Left colon (tissue), 2 donors: ENCODE results near the gene ABCD4. TPM values are rescaled to one million over a fixed set of nuclear protein-coding genes. Genes with fewer than 3 reads are reported as not detected.

Experiments
- ATAC-seq: fragments of 200-7000 bp; cut with Tn5 transposase; one replicate; pipeline ENCODE4 v1.9.1; 2020; ENCODE audit warnings: mild to moderate bottlenecking, moderate library complexity
- DNase-seq, 2 donors: peaks; one replicate each; pipeline ENCODE4 v3.0.0-alpha.2; 2020
- intact Hi-C, 2 donors: fragments of 100-400 bp; cut with DNase I in 1 of 2; cut with micrococcal nuclease in 1 of 2; formaldehyde crosslinking; loops; one replicate each; pipeline versions ENCODE4 v1.11.2 to v1.14.0; 2022; cut with DNase I, micrococcal nuclease
- total RNA-seq, 2 donors: library from RNA; stranded (reverse); fragmentation: NEBNext Ultra II Directional; extraction: Animal tissue kit (Norgen Biotek cat#: 25700); gene quantifications; one replicate each; pipeline ENCODE4 v1.2.1, GENCODE V29; 2021
- donor health status: DM: no; HTN: no; CAD: no.
- donor health status: DM: yes; HTN: yes; CAD: no.

The ABCD4 gene
- total RNA-seq, 2 donors from 2014 or later, result 52.6 to 54.0 TPM

GRCh38 chr14:74242021-74242779, 60.5 kb downstream of the ABCD4 start:
- no peak for DNase-seq
- intact Hi-C loops, result no loop called here
- ATAC-seq, result no peak

- no peak for ATAC-seq
- intact Hi-C loops, result no loop called here
- no peak for DNase-seq
Observed at GRCh38 chr14:74241652-74242017, 61.1 kb downstream of the ABCD4 start.

- ATAC-seq, result peak; percentile 26
- no peak for DNase-seq
- intact Hi-C loops, result no loop called here
Observed at GRCh38 chr14:74240794-74241651, 61.7 kb downstream of the ABCD4 start.

- ATAC-seq (peak; percentile 37), DNase-seq (no peak)
- intact Hi-C loops, result no loop called here
Observed at GRCh38 chr14:74239848-74240793, 62.6 kb downstream of the ABCD4 start.

- intact Hi-C loops, result no loop called here
- no peak for ATAC-seq
- no peak for DNase-seq
Observed at GRCh38 chr14:74238974-74239847, 63.5 kb downstream of the ABCD4 start, which contains the start of gene VSX2. Gene VSX2, plus strand, starts transcription at chr14:74239449. Its CDS starts 113 bp downstream, at chr14:74239562.

GRCh38 chr14:74237441-74237840, 65.3 kb downstream of the ABCD4 start:
- no peak for DNase-seq
- no peak for ATAC-seq
- intact Hi-C loops, result no loop called here

Other genes with a start within 250 kb of the ABCD4 start
- gene ALDH6A1, start 218.5 kb downstream of the ABCD4 start, total RNA-seq, result 10 to 100 TPM; 29.4 to 47.1 TPM
- 1 to 10 TPM; 5.0 to 6.3 TPM for gene LIN52, start 218.0 kb downstream of the ABCD4 start, total RNA-seq
- not detected for gene VSX2, start 63.5 kb downstream of the ABCD4 start, total RNA-seq
- gene VRTN, start 45.5 kb upstream of the ABCD4 start, total RNA-seq, result not detected
- not detected for gene SYNDIG1L, start 123.3 kb upstream of the ABCD4 start, total RNA-seq
- 100 to 1,000 TPM; 144 to 235 TPM for gene NPC2, start 190.4 kb upstream of the ABCD4 start, total RNA-seq
- gene ISCA2, start 190.8 kb upstream of the ABCD4 start, total RNA-seq, result 10 to 100 TPM; 30.6 to 35.2 TPM